ENCODE measurements around the gene GFM1. TPM values are rescaled to one million over a fixed set of nuclear protein-coding genes. Genes with fewer than 3 reads are reported as not detected.

The GFM1 gene
- total and polyA plus RNA-seq, 2 of the 13 experiments (the other 11 are each of a cell fraction or from before 2014, with no cell fraction given), result 10.5 to 59.0 TPM

DNA sequence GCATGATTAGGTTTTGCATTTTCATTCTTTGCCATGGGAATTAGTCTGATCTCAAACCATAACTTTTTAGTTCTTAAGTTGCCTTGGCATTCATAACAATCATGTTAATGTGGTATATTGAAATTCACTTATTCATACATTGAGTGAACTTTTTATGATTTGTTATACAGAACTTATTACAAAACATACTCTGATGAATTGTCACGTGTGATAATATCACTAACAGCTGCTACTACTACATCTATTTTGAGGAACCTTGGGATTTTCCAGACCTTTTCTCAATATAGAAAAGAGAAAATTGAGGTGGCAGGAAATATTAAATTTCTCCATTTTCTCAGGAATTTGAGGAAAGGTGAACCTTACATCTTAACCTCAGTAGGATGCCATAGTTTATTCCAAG is 18.9 kb downstream of the GFM1 start:
- H3K9ac ChIP-seq (ENCODE audit: insufficient read depth, low read depth, low read length), result no peak overlapping the region
- no peak for TF ChIP-seq ATF5 (CRISPR knock-in tag; IDR thresholded peaks at IDR 0.05; ENCODE audit: low read depth)
- TF ChIP-seq, protein P1, sequence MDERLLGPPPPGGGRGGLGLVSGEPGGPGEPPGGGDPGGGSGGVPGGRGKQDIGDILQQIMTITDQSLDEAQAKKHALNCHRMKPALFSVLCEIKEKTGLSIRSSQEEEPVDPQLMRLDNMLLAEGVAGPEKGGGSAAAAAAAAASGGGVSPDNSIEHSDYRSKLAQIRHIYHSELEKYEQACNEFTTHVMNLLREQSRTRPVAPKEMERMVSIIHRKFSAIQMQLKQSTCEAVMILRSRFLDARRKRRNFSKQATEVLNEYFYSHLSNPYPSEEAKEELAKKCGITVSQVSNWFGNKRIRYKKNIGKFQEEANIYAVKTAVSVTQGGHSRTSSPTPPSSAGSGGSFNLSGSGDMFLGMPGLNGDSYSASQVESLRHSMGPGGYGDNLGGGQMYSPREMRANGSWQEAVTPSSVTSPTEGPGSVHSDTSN (CRISPR knock-in tag; IDR thresholded peaks at IDR 0.05), result no peak
- TF ChIP-seq TEAD3 (CRISPR knock-in tag; optimal IDR thresholded peaks at IDR 0.05; ENCODE audit: borderline replicate concordance), result no peak
- TF ChIP-seq, protein P2, sequence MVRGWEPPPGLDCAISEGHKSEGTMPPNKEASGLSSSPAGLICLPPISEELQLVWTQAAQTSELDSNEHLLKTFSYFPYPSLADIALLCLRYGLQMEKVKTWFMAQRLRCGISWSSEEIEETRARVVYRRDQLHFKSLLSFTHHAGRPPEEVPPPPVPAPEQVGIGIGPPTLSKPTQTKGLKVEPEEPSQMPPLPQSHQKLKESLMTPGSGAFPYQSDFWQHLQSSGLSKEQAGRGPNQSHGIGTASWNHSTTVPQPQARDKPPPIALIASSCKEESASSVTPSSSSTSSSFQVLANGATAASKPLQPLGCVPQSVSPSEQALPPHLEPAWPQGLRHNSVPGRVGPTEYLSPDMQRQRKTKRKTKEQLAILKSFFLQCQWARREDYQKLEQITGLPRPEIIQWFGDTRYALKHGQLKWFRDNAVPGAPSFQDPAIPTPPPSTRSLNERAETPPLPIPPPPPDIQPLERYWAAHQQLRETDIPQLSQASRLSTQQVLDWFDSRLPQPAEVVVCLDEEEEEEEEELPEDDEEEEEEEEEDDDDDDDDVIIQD (CRISPR knock-in tag; IDR thresholded peaks at IDR 0.05; ENCODE audit: low read depth), result no peak
- no peak for TF ChIP-seq MLX (CRISPR knock-in tag; IDR thresholded peaks at IDR 0.05)
- no peak for TF ChIP-seq ZNF432 (CRISPR knock-in tag; IDR thresholded peaks at IDR 0.05; ENCODE audit: borderline replicate concordance)
- TF ChIP-seq, protein P3, sequence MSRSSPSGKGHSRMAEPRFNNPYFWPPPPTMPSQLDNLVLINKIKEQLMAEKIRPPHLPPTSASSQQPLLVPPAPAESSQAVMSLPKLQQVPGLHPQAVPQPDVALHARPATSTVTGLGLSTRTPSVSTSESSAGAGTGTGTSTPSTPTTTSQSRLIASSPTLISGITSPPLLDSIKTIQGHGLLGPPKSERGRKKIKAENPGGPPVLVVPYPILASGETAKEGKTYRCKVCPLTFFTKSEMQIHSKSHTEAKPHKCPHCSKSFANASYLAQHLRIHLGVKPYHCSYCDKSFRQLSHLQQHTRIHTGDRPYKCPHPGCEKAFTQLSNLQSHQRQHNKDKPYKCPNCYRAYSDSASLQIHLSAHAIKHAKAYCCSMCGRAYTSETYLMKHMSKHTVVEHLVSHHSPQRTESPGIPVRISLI (CRISPR knock-in tag; IDR thresholded peaks at IDR 0.05; ENCODE audit: borderline replicate concordance), result no peak
- TF ChIP-seq HDAC2 (CRISPR knock-in tag; IDR thresholded peaks at IDR 0.05), result no peak
- TF ChIP-seq KDM2A (CRISPR knock-in tag; IDR thresholded peaks at IDR 0.05; ENCODE audit: borderline replicate concordance, low read depth), result no peak
- no peak for TF ChIP-seq MXD3 (CRISPR knock-in tag; IDR thresholded peaks at IDR 0.05)
- no peak for TF ChIP-seq ZNF782 (CRISPR knock-in tag; IDR thresholded peaks at IDR 0.05; ENCODE audit: borderline replicate concordance)
- no peak for TF ChIP-seq MYNN (CRISPR knock-in tag; IDR thresholded peaks at IDR 0.05; ENCODE audit: low read depth)
- TF ChIP-seq ATF7-NPFF (CRISPR knock-in tag; IDR thresholded peaks at IDR 0.05; ENCODE audit: low read depth), result no peak
- no peak for TF ChIP-seq FOSL1 (CRISPR knock-in tag; IDR thresholded peaks at IDR 0.05; ENCODE audit: borderline replicate concordance)
- TF ChIP-seq NFRKB (IDR thresholded peaks at IDR 0.05), result no peak
- TF ChIP-seq HOXA3 (CRISPR knock-in tag; IDR thresholded peaks at IDR 0.05), result no peak
- TF ChIP-seq KDM3A (CRISPR knock-in tag; IDR thresholded peaks at IDR 0.05; ENCODE audit: low read depth), result no peak
- H3K4me2 ChIP-seq (ENCODE audit: low read depth, low read length), result no peak overlapping the region
- intact Hi-C loops (cut with micrococcal nuclease; ENCODE audit: unreplicated experiment), result no loop called here
- no peaks in the 10 kb centered on the region for H3K27me3 ChIP-seq (ENCODE audit: control insufficient read depth in 1 of 2, insufficient read depth in 2 of 2, low read length in 2 of 2)
- ChIA-PET CTCF (ENCODE audit: low intra/inter-chr PET ratio, low total read pairs) (no interaction called here), POLR2A (no interaction called here)
- BruUV-seq (replicated peaks), result no TSS peak
- FAIRE-seq (no peak), ATAC-seq (no peak), DNase-seq (ENCODE audit: low spot score) (no peak)
- H3K9me3 ChIP-seq (ENCODE audit: low read length), result no peaks in the 10 kb centered on the region
- no peaks in the 10 kb centered on the region for H3K4me1 ChIP-seq (ENCODE audit: insufficient read depth, low read length)
- no peaks in the 10 kb centered on the region; the same call in 1 of the 2 replicates for H4K20me1 ChIP-seq (ENCODE audit: insufficient read depth, low read length)
- in situ Hi-C loops (cut with HindIII; ENCODE audit: extremely low pct_ligation_motif_present, low pct_unique_long_range_greater_than_20kb), result no loop called here
- 95% methylated on average over 1 of the region's 1 CpG for WGBS (ENCODE audit: low lambda C conversion rate)
- H3K4me3 ChIP-seq (replicated peaks in 1 of 3; ENCODE audit: insufficient read depth in 1 of 3, low read depth in 2 of 3, low read length in 3 of 3), result no peak overlapping the region
- H3K79me2 ChIP-seq (ENCODE audit: insufficient read depth, low read length), result no peaks in the 10 kb centered on the region
- no peak overlapping the region for H3K27ac ChIP-seq (ENCODE audit: extremely low read length, insufficient read depth, low read length)
- peaks cover 12 to 66% of the 10 kb centered on the region in 2 experiments for H3K36me3 ChIP-seq (replicated peaks in 1 of 2; ENCODE audit: control insufficient read depth in 1 of 2, insufficient read depth in 2 of 2, low read length in 2 of 2)
- no peak overlapping the region for H2AFZ ChIP-seq (ENCODE audit: low read length)
